GM12872 (cell line): ENCODE results near the gene FREM1.

Experiments used
- TF ChIP-seq, protein P1 (sequence below): IDR thresholded peaks from 3 replicates; pipeline ENCODE4 v1.5.1; 2011; ENCODE audit warnings: low read depth, mild to moderate bottlenecking, low read length, moderate library complexity; ENCODE audit not compliant: insufficient read depth

FREM1 gene

DNA sequence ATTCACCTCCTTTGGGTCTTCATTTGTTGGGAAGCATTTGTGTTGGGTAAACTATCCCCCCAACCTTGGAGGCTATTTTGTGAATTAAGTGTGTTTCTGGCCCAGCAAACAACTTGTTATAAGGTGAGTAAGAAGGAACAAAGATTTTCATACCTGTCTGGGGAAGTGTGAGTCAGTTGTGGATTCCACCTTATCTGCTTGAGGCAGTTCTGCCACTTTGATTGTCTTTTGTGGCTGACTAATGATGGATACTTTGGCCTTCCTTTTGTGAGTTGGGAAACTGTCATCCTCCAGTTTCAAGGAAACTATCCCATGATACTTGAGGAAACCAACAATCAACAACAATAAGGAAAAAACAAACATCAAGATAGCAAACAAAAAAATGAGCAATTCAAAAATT, 163.1 kb downstream of the FREM1 start:
- TF ChIP-seq, protein P1, sequence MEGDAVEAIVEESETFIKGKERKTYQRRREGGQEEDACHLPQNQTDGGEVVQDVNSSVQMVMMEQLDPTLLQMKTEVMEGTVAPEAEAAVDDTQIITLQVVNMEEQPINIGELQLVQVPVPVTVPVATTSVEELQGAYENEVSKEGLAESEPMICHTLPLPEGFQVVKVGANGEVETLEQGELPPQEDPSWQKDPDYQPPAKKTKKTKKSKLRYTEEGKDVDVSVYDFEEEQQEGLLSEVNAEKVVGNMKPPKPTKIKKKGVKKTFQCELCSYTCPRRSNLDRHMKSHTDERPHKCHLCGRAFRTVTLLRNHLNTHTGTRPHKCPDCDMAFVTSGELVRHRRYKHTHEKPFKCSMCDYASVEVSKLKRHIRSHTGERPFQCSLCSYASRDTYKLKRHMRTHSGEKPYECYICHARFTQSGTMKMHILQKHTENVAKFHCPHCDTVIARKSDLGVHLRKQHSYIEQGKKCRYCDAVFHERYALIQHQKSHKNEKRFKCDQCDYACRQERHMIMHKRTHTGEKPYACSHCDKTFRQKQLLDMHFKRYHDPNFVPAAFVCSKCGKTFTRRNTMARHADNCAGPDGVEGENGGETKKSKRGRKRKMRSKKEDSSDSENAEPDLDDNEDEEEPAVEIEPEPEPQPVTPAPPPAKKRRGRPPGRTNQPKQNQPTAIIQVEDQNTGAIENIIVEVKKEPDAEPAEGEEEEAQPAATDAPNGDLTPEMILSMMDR = no peak

- TF ChIP-seq, protein P1 = no peak
Measured at GRCh38 chr9:14746626-14747025, 163.6 kb downstream of the FREM1 start.

DNA sequence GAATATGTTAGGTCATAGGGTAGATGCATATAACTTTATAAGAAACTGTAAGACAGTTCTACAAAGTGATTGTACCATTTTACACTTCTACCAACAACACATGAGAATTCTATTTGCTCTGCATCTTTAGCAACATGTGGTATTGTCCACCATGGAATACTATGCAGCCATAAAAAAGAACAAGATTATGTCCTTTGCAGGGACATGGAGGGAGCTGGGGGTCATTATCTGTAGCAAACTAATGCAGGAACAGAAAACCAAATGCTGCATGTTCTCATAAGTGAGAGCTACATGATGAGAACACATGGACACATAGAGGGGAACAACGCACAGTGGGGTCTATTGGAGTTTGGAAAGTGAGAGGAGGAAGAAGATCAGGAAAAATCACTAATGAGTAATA, 165.5 kb downstream of the FREM1 start:
- TF ChIP-seq, protein P1 = no peak

DNA sequence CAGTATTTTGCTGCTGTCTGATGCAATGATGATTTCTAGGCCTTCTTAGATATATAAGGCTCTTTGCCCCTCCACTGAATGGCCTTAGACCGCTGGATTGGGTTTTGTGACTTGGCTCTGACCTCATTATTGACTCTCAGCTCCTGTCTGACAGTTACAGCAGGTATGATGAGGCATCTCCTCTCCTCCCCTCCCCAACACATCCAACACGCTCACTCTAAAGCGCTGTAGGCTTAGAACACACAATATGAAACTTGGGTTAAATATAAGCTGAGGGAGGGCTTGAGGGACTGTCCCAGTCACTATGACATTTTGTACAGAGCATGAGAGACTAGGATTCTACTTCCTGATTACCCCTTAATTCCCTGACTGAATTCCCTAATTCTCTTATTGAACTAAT, 168.9 kb downstream of the FREM1 start:
- TF ChIP-seq, protein P1 = no peak

GRCh38 chr9:14733133-14733532, 177.1 kb downstream of the FREM1 start:
- TF ChIP-seq, protein P1 = no peak

GRCh38 chr9:14731294-14731981, 178.8 kb downstream of the FREM1 start:
- TF ChIP-seq, protein P1 = no peak

DNA sequence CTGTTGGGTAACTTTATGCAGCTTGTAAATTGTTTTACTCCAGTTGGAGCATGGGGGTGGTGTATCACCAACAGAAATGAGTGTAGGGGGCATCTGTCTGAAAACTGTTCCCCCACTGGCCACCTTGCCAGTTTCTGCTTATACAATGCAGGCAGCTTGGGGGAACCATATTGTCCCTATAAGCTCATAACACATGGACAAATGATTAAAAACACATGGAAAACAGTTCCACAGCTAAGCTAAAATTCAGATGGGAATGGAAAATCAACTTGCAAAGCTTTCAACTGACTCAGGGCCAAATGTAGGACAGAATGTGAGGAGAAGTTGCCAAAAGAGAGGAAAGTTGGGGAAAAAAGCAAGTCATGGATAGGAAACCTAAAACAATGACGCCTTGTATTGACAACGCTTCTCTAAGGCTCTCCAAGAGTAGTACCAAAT, 179.7 kb downstream of the FREM1 start:
- TF ChIP-seq, protein P1 = no peak
